ENCODE measurements around the gene FOXK2. TPM values are rescaled to one million over a fixed set of nuclear protein-coding genes. Genes with fewer than 3 reads are reported as not detected.

FOXK2 gene
- total and polyA plus RNA-seq, 2 of the 8 experiments (the other 6 are each of a cell fraction or from before 2014, with no cell fraction given): 34.7 to 64.9 TPM

DNA sequence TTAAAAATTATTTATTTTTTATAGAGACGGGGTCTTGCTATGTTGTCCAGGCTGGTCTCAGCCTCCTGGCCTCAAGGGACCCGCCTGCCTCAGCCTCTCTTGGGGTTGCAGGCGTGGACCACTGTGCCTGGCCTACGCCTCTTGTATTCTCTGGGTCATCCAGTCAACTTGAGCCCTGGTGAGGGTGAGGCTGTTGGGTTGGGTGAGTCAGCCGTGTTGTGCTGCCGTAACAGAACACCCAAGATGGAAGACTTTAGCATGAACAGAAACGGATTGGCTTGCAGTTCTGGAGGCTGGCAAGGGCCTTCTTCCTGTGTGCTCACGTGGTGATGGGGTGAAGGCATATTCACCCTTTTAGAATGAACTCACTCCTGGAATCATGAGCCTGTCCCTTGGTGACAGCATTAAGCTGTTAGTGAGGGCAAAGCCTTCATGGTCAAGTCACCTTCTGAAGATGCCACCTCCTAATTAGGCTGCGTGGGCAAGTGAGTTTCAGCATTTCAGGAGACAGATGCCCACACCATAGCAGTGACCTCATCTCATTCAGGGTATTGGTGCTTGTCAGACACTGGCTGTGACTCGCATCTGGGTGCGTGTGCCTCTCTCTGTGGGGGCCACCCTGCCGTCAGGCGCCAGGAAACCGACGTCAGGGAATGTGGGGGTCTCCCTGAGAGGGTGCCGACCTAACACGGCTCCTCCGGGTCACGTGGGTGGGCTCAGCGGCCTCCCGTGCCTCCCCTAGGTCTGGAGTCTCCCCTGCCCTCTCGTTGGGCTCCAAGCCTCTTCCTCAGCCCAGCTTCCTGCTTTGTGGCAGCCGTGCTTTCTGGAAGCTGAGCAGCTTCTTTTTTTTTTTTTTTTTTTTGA is 79.0 kb downstream of the FOXK2 start:
- Histone ChIP-seq H3K79me2 (ENCODE audit: control insufficient read depth in 1 of 2, insufficient read depth in 2 of 2, low read length in 2 of 2) (peaks cover 0 to 5% of the 10 kb centered on the region in 2 experiments; a peak in 1 of 4 replicates), H3K9me3 (ENCODE audit: insufficient read depth in 2 of 2, low read depth in 1 of 2, low read length in 1 of 2) (no peaks in the 10 kb centered on the region), H4K91ac (replicated peaks; ENCODE audit: insufficient read length, low read length) (no peak overlapping the region), H3K23me2 (ENCODE audit: low read depth, low read length) (0 out of 2 replicates have a peak, but pooled peaks cover 2% of the 10 kb centered on the region), H3K14ac (ENCODE audit: insufficient read length) (no peak overlapping the region), H3K27ac (ENCODE audit: low read depth, low read length) (no peak overlapping the region), H4K8ac (ENCODE audit: extremely low read depth, insufficient read depth, low read length) (no peak overlapping the region), H3K79me1 (ENCODE audit: low read depth, low read length) (peaks cover 22% of the 10 kb centered on the region), H3K18ac (ENCODE audit: extremely low read depth, low read length) (no peak overlapping the region), H3K56ac (replicated peaks; ENCODE audit: insufficient read length, low read depth, low read length) (no peak overlapping the region), H3K27me3 (replicated peaks in 1 of 4; ENCODE audit: control insufficient read depth in 3 of 4, extremely low read depth in 1 of 4, insufficient read depth in 3 of 4, low read length in 3 of 4) (no peaks in the 10 kb centered on the region), H3K4me3 (ENCODE audit: extremely low read depth in 1 of 4, insufficient read depth in 2 of 4, low read depth in 3 of 4, low read length in 4 of 4) (no peak overlapping the region), H3K9ac (replicated peaks in 1 of 4; ENCODE audit: extremely low read depth in 1 of 4, low read depth in 3 of 4, low read length in 3 of 4) (no peak overlapping the region), H2BK5ac (ENCODE audit: low read depth, low read length) (no peak overlapping the region), H3K4me2 (ENCODE audit: insufficient read depth in 1 of 2, low read depth in 2 of 2, low read length in 2 of 2) (no peak overlapping the region), H4K20me1 (replicated peaks in 1 of 2; ENCODE audit: control insufficient read depth in 1 of 2, insufficient read depth in 2 of 2, low read length in 2 of 2) (peaks cover 4 to 26% of the 10 kb centered on the region in 2 experiments), H2BK120ac (replicated peaks; ENCODE audit: low read depth, low read length) (no peak overlapping the region), H3K23ac (ENCODE audit: insufficient read length) (no peak overlapping the region), H2AFZ (ENCODE audit: low read length) (no peak overlapping the region), H2AK5ac (ENCODE audit: low read depth, low read length) (no peak overlapping the region), H3K36me3 (ENCODE audit: control insufficient read depth in 2 of 4, insufficient read depth in 4 of 4, low read length in 3 of 4) (peaks cover 15 to 72% (median 46%) of the 10 kb centered on the region in 4 experiments), H2BK20ac (ENCODE audit: low read length) (no peak overlapping the region), H3K4ac (replicated peaks; ENCODE audit: insufficient read length, low read depth, low read length) (no peak overlapping the region), H2BK15ac (ENCODE audit: low read length) (no peak overlapping the region), H2BK12ac (ENCODE audit: low read depth, low read length) (no peak overlapping the region), H4K5ac (ENCODE audit: insufficient read length, low read depth, low read length) (no peak overlapping the region), H3K4me1 (replicated peaks in 1 of 4; ENCODE audit: control insufficient read depth in 3 of 4, insufficient read depth in 4 of 4, low read length in 3 of 4) (peaks cover 0 to 5% (median 3%) of the 10 kb centered on the region in 4 experiments; a peak in 5 of 7 replicates)
- ChIA-PET POLR2A (ENCODE audit: partially characterized antibody) (no interaction called here), CTCF (ENCODE audit: partially characterized antibody) (interaction anchor here (0.6 kb wide), 1 partner anchor 240 kb away, joined by 3 read pairs; no protein-coding TSS in a partner anchor)
- FAIRE-seq: no peak
- TF ChIP-seq CBX8 (IDR thresholded peaks at IDR 0.05; ENCODE audit: borderline replicate concordance, low read depth, low read length) (no peak), RNF2 (IDR thresholded peaks at IDR 0.05; ENCODE audit: borderline replicate concordance, low read depth, low read length, missing control alignments, poor library complexity, severe bottlenecking) (no peak), SIN3A (conservative IDR thresholded peaks at IDR 0.05 in 1 of 2, IDR thresholded peaks at IDR 0.05 in 1 of 2; ENCODE audit: low read depth in 1 of 2, low read length in 2 of 2) (no peak), CHD1 (IDR thresholded peaks at IDR 0.05; ENCODE audit: low read depth, low read length) (no peak), NANOG (IDR thresholded peaks at IDR 0.05; ENCODE audit: insufficient read depth, low read depth, low read length, poor library complexity, severe bottlenecking) (no peak)
- 90% methylated on average over 23 of the region's 23 CpGs; no CpG with 5 or more reads in 1 of the 2 experiments for WGBS, 2 experiments (ENCODE audit: extremely low coverage in 1 of 2, insufficient coverage in 1 of 2, insufficient read length in 1 of 2, insufficient replicate concordance in 2 of 2, low coverage in 1 of 2, low lambda C conversion rate in 2 of 2, missing lambda C conversion rate in 1 of 2)
- DNase-seq (ENCODE audit: low read depth in 1 of 2, low spot score in 2 of 2): no peak
